Fibroblast of lung (primary cell): ENCODE results near the gene PPIL6.

Experiments used
- EZH2 ChIP-seq: IDR thresholded peaks from 2 replicates; pipeline ENCODE4 v1.5.1; 2012; ENCODE audit warnings: low read length, control low read depth, mild to moderate bottlenecking; ENCODE audit errors: missing control alignments
- TF ChIP-seq, protein P1 (sequence below), 2 donors: IDR thresholded peaks in 1 of 2; conservative IDR thresholded peaks in 1 of 2; 1 replicate in 1 of 2; 2 replicates in 1 of 2; pipeline ENCODE4 v1.5.1; 2011 to 2012; ENCODE audit warnings: low read length in 2 of 2, control low read depth in 1 of 2, inconsistent platforms in 1 of 2, low read depth in 1 of 2, mild to moderate bottlenecking in 1 of 2

DNA sequence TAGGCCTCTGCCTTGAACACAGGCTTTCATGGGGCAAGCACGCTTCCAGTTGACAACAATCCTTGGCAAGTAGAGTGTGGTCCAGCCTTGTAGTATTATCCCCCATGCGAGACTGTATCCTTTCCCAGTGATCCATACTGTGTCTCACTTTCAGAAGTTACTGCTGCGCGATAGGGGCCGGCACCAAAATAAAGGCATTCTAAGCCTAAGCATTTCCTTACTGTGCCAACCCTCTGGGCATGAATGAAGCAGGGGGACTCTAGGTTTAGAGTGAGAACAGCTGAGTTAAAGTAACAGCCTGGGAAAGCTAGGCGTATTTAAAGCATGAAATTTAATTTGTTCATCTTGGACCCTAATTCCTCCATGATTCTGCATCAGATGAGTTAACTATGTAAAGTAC, 97.5 kb downstream of the PPIL6 start:
- TF ChIP-seq, protein P1, sequence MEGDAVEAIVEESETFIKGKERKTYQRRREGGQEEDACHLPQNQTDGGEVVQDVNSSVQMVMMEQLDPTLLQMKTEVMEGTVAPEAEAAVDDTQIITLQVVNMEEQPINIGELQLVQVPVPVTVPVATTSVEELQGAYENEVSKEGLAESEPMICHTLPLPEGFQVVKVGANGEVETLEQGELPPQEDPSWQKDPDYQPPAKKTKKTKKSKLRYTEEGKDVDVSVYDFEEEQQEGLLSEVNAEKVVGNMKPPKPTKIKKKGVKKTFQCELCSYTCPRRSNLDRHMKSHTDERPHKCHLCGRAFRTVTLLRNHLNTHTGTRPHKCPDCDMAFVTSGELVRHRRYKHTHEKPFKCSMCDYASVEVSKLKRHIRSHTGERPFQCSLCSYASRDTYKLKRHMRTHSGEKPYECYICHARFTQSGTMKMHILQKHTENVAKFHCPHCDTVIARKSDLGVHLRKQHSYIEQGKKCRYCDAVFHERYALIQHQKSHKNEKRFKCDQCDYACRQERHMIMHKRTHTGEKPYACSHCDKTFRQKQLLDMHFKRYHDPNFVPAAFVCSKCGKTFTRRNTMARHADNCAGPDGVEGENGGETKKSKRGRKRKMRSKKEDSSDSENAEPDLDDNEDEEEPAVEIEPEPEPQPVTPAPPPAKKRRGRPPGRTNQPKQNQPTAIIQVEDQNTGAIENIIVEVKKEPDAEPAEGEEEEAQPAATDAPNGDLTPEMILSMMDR (conservative IDR thresholded peaks at IDR 0.05 in 1 of 2, IDR thresholded peaks at IDR 0.05 in 1 of 2; ENCODE audit: low read depth in 1 of 2, low read length in 2 of 2), result no peak
- no peak for TF ChIP-seq EZH2
